NCI-H187 (cell line): Measurements from ENCODE around the gene SARS1.

ENCODE experiments used
- DNase-seq, 2 experiments: peaks; one replicate each; lab custom pipeline; 2025; lab: John Stamatoyannopoulos, UW

Gene SARS1

GRCh38 chr1:109263234-109263596 lies 49.5 kb downstream of the SARS1 start:
- DNase-seq: no peak

- peak in 1 of 2 experiments; percentile 37 for DNase-seq
Observed at GRCh38 chr1:109263597-109264378, 50.1 kb downstream of the SARS1 start.

GRCh38 chr1:109264379-109264755 lies 50.6 kb downstream of the SARS1 start:
- DNase-seq: no peak

GRCh38 chr1:109265016-109265415 lies 51.3 kb downstream of the SARS1 start:
- DNase-seq: no peak

- DNase-seq: no peak
Observed at GRCh38 chr1:109265741-109266330, 52.1 kb downstream of the SARS1 start.

GRCh38 chr1:109266965-109267364 lies 53.2 kb downstream of the SARS1 start:
- no peak for DNase-seq

GRCh38 chr1:109267743-109268300 lies 54.1 kb downstream of the SARS1 start:
- no peak for DNase-seq

- no peak for DNase-seq
Observed at GRCh38 chr1:109268431-109269211, 54.9 kb downstream of the SARS1 start.

GRCh38 chr1:109269212-109269980 lies 55.7 kb downstream of the SARS1 start:
- no peak for DNase-seq

- DNase-seq: no peak
Observed at GRCh38 chr1:109269981-109270622, 56.4 kb downstream of the SARS1 start.

- DNase-seq: no peak
Observed at GRCh38 chr1:109270623-109271317, 57.1 kb downstream of the SARS1 start.

GRCh38 chr1:109271458-109271857 lies 57.7 kb downstream of the SARS1 start:
- DNase-seq: no peak

GRCh38 chr1:109272021-109272799 lies 58.5 kb downstream of the SARS1 start:
- no peak for DNase-seq

- DNase-seq: no peak
Observed at GRCh38 chr1:109272831-109273547, 59.3 kb downstream of the SARS1 start.

GRCh38 chr1:109273570-109274288 lies 60.0 kb downstream of the SARS1 start:
- DNase-seq: no peak

GRCh38 chr1:109274533-109275476 lies 61.1 kb downstream of the SARS1 start:
- DNase-seq: no peak

GRCh38 chr1:109275706-109276345 lies 62.1 kb downstream of the SARS1 start:
- no peak for DNase-seq
